Neural cell (in vitro differentiated cells): ENCODE data around the gene LRMDA. TPM values are rescaled to one million over a fixed set of nuclear protein-coding genes. Genes with fewer than 3 reads are reported as not detected.

Experiments
- H2AFZ ChIP-seq: fragments of 200-600, 300-800 bp; sonication (generic), shearing (Covaris generic); 2 replicates; pipeline ENCODE4 v1.6.0; 2014; ENCODE audit warnings: low read depth, mild to moderate bottlenecking, antibody characterized with exemption, low read length, moderate library complexity
- H3F3A ChIP-seq: fragments of 200-600 bp; shearing (Covaris generic); 2 replicates; pipeline ENCODE4 v1.6.1; 2016; ENCODE audit warnings: mild to moderate bottlenecking, moderate library complexity, mixed read lengths, antibody characterized with exemption, low read length; ENCODE audit not compliant: insufficient read depth, poor library complexity, severe bottlenecking
- H3K27ac ChIP-seq: fragments of 200-600, 300-800 bp; sonication (generic), shearing (Covaris generic); 2 replicates; pipeline ENCODE4 v1.5.1; 2014; ENCODE audit warnings: mild to moderate bottlenecking, low read length, moderate library complexity
- H3K27me3 ChIP-seq: fragments of 300-800, 200-600 bp; sonication (generic), shearing (Covaris generic); 2 replicates; pipeline ENCODE4 v1.6.0; 2014; ENCODE audit warnings: mild to moderate bottlenecking, low read depth, low read length, moderate library complexity; ENCODE audit not compliant: insufficient read depth
- H3K36me3 ChIP-seq: fragments of 300-800, 200-600 bp; sonication (generic), shearing (Covaris generic); 2 replicates; pipeline ENCODE4 v1.5.1; 2014; ENCODE audit warnings: mild to moderate bottlenecking, antibody characterized with exemption, low read length, moderate library complexity; ENCODE audit not compliant: insufficient read depth
- H3K4me2 ChIP-seq: fragments of 300-800, 200-600 bp; sonication (generic), shearing (Covaris generic); 2 replicates; pipeline ENCODE4 v1.6.0; 2014; ENCODE audit warnings: mild to moderate bottlenecking, low read length
- H3K4me3 ChIP-seq: fragments of 300-800, 200-600 bp; sonication (generic), shearing (Covaris generic); 2 replicates; pipeline ENCODE4 v1.5.1; 2014; ENCODE audit warnings: mild to moderate bottlenecking, low read length, moderate library complexity
- H3K79me2 ChIP-seq: fragments of 200-600 bp; shearing (Covaris generic); replicated peaks from 2 replicates; pipeline ENCODE4 v1.6.0; 2014; ENCODE audit warnings: mild to moderate bottlenecking, low read length, moderate library complexity; ENCODE audit not compliant: insufficient read depth
- H3K9ac ChIP-seq: fragments of 300-800, 200-600 bp; sonication (generic), shearing (Covaris generic); 2 replicates; pipeline ENCODE4 v1.6.1; 2016; ENCODE audit warnings: mild to moderate bottlenecking, low read length, mixed read lengths
- H3K9me2 ChIP-seq: fragments of 200-600 bp; shearing (Covaris generic); 2 replicates; pipeline ENCODE4 v1.6.1; 2016; ENCODE audit warnings: mild to moderate bottlenecking, low read length, mixed read lengths; ENCODE audit not compliant: insufficient read depth
- H3K9me3 ChIP-seq: fragments of 200-600, 300-800 bp; sonication (generic), shearing (Covaris generic); 2 replicates; pipeline ENCODE4 v1.6.1; 2016; ENCODE audit warnings: mild to moderate bottlenecking, mixed run types, low read length, moderate library complexity, mixed read lengths
- H4K20me1 ChIP-seq: fragments of 200-600 bp; shearing (Covaris generic); 2 replicates; pipeline ENCODE4 v1.6.1; 2016; ENCODE audit warnings: mild to moderate bottlenecking, mixed run types; ENCODE audit not compliant: insufficient read depth
- CTCF ChIP-seq: fragments of 450-650 bp; IDR thresholded peaks from 2 replicates; pipeline ENCODE4 v1.5.1; 2014; ENCODE audit warnings: antibody characterized with exemption, mild to moderate bottlenecking, moderate library complexity; ENCODE audit not compliant: poor library complexity, severe bottlenecking
- EP300 ChIP-seq: fragments of 450-650 bp; conservative IDR thresholded peaks from 2 replicates; pipeline ENCODE4 v1.6.1; 2014; ENCODE audit warnings: antibody characterized with exemption, mild to moderate bottlenecking, moderate library complexity; ENCODE audit not compliant: poor library complexity, severe bottlenecking
- EZH2 ChIP-seq: fragments of 200-600, 300-800 bp; shearing (Covaris generic), sonication (generic); IDR thresholded peaks from 2 replicates; pipeline ENCODE4 v1.6.1; 2014; ENCODE audit warnings: antibody characterized with exemption, low read length, borderline replicate concordance, mild to moderate bottlenecking; ENCODE audit not compliant: insufficient read depth, poor library complexity, severe bottlenecking
- MXI1 ChIP-seq: fragments of 450-650 bp; conservative IDR thresholded peaks from 2 replicates; pipeline ENCODE4 v1.6.1; 2014; ENCODE audit warnings: antibody characterized with exemption, mild to moderate bottlenecking; ENCODE audit not compliant: poor library complexity, severe bottlenecking
- POLR2AphosphoS5 ChIP-seq: IDR thresholded peaks from 2 replicates; pipeline ENCODE4 v1.6.1; 2012
- RAD21 ChIP-seq: fragments of 450-650 bp; conservative IDR thresholded peaks from 2 replicates; pipeline ENCODE4 v1.6.1; 2014; ENCODE audit warnings: antibody characterized with exemption, mild to moderate bottlenecking, moderate library complexity
- REST ChIP-seq: IDR thresholded peaks from 2 replicates; pipeline ENCODE4 v1.6.1; 2012; ENCODE audit warnings: borderline replicate concordance
- SMC3 ChIP-seq: fragments of 450-650 bp; conservative IDR thresholded peaks from 2 replicates; pipeline ENCODE4 v1.6.1; 2014; ENCODE audit warnings: antibody characterized with exemption, mild to moderate bottlenecking, moderate library complexity; ENCODE audit not compliant: poor library complexity
- TAF1 ChIP-seq: IDR thresholded peaks from 2 replicates; pipeline ENCODE4 v1.6.1; 2012; ENCODE audit warnings: low read depth
- polyA plus RNA-seq: library from polyadenylated mRNA; depleted of rRNA; stranded (reverse); fragments of >200 nt; gene quantifications from 2 replicates; pipeline ENCODE4 v1.2.3, GENCODE V29; 2014

Gene LRMDA
- polyA plus RNA-seq, 1 donor from 2014 or later: 5.6 TPM

DNA sequence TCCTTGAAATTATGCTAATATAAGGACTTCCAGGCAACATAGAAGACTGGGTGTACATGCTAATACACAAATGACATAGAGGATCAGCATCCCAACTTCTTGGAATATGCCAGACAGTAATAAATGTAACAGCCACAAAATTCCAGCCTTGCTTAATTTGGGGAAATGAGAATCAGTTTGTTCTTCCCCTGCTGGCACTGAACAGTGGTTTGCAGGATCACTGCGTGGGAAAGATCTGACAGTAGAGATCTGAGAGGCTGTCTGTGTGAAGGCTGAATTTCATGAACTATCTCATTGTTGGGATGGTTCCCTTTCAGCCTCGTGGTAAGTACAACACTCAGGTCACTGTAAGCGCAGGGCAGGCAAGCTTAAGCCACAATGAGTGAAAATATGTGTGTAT, 1078.0 kb downstream of the LRMDA start:
- Histone ChIP-seq H3K4me3 (no peak overlapping the region), H3K9ac (no peak overlapping the region), H3K27me3 (no peaks in the 10 kb centered on the region), H2AFZ (no peak overlapping the region), H3K4me2 (no peak overlapping the region), H3K9me2 (no peaks in the 10 kb centered on the region), H3K27ac (no peak overlapping the region), H3F3A (no peaks in the 10 kb centered on the region), H3K36me3 (no peaks in the 10 kb centered on the region), H3K79me2 (no peaks in the 10 kb centered on the region), H4K20me1 (no peaks in the 10 kb centered on the region), H3K9me3 (peaks cover 4% of the 10 kb centered on the region)
- no peak for TF ChIP-seq POLR2AphosphoS5
- no peak for TF ChIP-seq REST
- TF ChIP-seq EP300: no peak
- TF ChIP-seq RAD21: no peak
- TF ChIP-seq EZH2: no peak

DNA sequence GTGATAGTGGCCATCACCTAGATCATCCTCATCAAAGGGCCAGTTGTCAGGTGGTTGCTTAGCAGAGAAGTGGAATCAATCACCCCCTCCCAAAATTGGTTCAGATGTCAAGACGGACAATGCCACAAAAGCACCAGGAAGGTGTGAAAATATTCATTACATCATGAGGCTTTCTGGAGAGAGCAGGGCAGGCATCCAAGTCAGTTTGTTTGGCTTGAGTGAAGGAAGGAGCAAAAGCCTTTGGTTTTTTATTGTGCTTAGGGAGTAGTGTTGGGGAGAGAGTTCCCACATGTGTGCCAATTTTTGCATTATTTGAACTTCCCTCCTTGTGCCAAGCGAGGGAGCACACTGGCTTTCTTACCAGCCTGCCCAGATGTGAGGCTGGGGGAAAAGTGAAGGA, 1082.9 kb downstream of the LRMDA start:
- H3K9me3 ChIP-seq: no peaks in the 10 kb centered on the region

More for the DNA sequence above, 1082.9 kb downstream of the LRMDA start:
- no peaks in the 10 kb centered on the region for H4K20me1 ChIP-seq
- H3K27ac ChIP-seq: no peak overlapping the region
- H3K36me3 ChIP-seq: no peaks in the 10 kb centered on the region
- no peak overlapping the region for H3K4me2 ChIP-seq
- no peaks in the 10 kb centered on the region for H3K9me2 ChIP-seq
- no peak overlapping the region for H3K9ac ChIP-seq
- TF ChIP-seq SMC3: no peak
- TF ChIP-seq MXI1: no peak
- TF ChIP-seq TAF1: no peak
- no peak for TF ChIP-seq CTCF
- no peak for TF ChIP-seq EZH2
- TF ChIP-seq RAD21: no peak
- TF ChIP-seq POLR2AphosphoS5: no peak
- TF ChIP-seq REST: no peak
- no peak for TF ChIP-seq EP300
- no peaks in the 10 kb centered on the region for H3K27me3 ChIP-seq
- no peak overlapping the region for H3K4me3 ChIP-seq
- H3K79me2 ChIP-seq: no peaks in the 10 kb centered on the region
- no peaks in the 10 kb centered on the region for H3F3A ChIP-seq
- H2AFZ ChIP-seq: no peak overlapping the region
